Neural cell (in vitro differentiated cells): ENCODE results near the gene GMDS. TPM values are rescaled to one million over a fixed set of nuclear protein-coding genes. Genes with fewer than 3 reads are reported as not detected.

Experiments
- H2AFZ ChIP-seq: fragments of 200-600, 300-800 bp; sonication (generic), shearing (Covaris generic); 2 replicates; pipeline ENCODE4 v1.6.0; 2014; ENCODE audit warnings: low read depth, mild to moderate bottlenecking, antibody characterized with exemption, low read length, moderate library complexity
- H3F3A ChIP-seq: fragments of 200-600 bp; shearing (Covaris generic); 2 replicates; pipeline ENCODE4 v1.6.1; 2016; ENCODE audit warnings: mild to moderate bottlenecking, moderate library complexity, mixed read lengths, antibody characterized with exemption, low read length; ENCODE audit not compliant: insufficient read depth, poor library complexity, severe bottlenecking
- H3K27ac ChIP-seq: fragments of 200-600, 300-800 bp; sonication (generic), shearing (Covaris generic); 2 replicates; pipeline ENCODE4 v1.5.1; 2014; ENCODE audit warnings: mild to moderate bottlenecking, low read length, moderate library complexity
- H3K27me3 ChIP-seq: fragments of 300-800, 200-600 bp; sonication (generic), shearing (Covaris generic); 2 replicates; pipeline ENCODE4 v1.6.0; 2014; ENCODE audit warnings: mild to moderate bottlenecking, low read depth, low read length, moderate library complexity; ENCODE audit not compliant: insufficient read depth
- H3K36me3 ChIP-seq: fragments of 300-800, 200-600 bp; sonication (generic), shearing (Covaris generic); 2 replicates; pipeline ENCODE4 v1.5.1; 2014; ENCODE audit warnings: mild to moderate bottlenecking, antibody characterized with exemption, low read length, moderate library complexity; ENCODE audit not compliant: insufficient read depth
- H3K4me2 ChIP-seq: fragments of 300-800, 200-600 bp; sonication (generic), shearing (Covaris generic); 2 replicates; pipeline ENCODE4 v1.6.0; 2014; ENCODE audit warnings: mild to moderate bottlenecking, low read length
- H3K4me3 ChIP-seq: fragments of 300-800, 200-600 bp; sonication (generic), shearing (Covaris generic); 2 replicates; pipeline ENCODE4 v1.5.1; 2014; ENCODE audit warnings: mild to moderate bottlenecking, low read length, moderate library complexity
- H3K79me2 ChIP-seq: fragments of 200-600 bp; shearing (Covaris generic); replicated peaks from 2 replicates; pipeline ENCODE4 v1.6.0; 2014; ENCODE audit warnings: mild to moderate bottlenecking, low read length, moderate library complexity; ENCODE audit not compliant: insufficient read depth
- H3K9ac ChIP-seq: fragments of 300-800, 200-600 bp; sonication (generic), shearing (Covaris generic); 2 replicates; pipeline ENCODE4 v1.6.1; 2016; ENCODE audit warnings: mild to moderate bottlenecking, low read length, mixed read lengths
- H3K9me2 ChIP-seq: fragments of 200-600 bp; shearing (Covaris generic); 2 replicates; pipeline ENCODE4 v1.6.1; 2016; ENCODE audit warnings: mild to moderate bottlenecking, low read length, mixed read lengths; ENCODE audit not compliant: insufficient read depth
- H3K9me3 ChIP-seq: fragments of 200-600, 300-800 bp; sonication (generic), shearing (Covaris generic); 2 replicates; pipeline ENCODE4 v1.6.1; 2016; ENCODE audit warnings: mild to moderate bottlenecking, mixed run types, low read length, moderate library complexity, mixed read lengths
- H4K20me1 ChIP-seq: fragments of 200-600 bp; shearing (Covaris generic); 2 replicates; pipeline ENCODE4 v1.6.1; 2016; ENCODE audit warnings: mild to moderate bottlenecking, mixed run types; ENCODE audit not compliant: insufficient read depth
- CTCF ChIP-seq: fragments of 450-650 bp; IDR thresholded peaks from 2 replicates; pipeline ENCODE4 v1.5.1; 2014; ENCODE audit warnings: antibody characterized with exemption, mild to moderate bottlenecking, moderate library complexity; ENCODE audit not compliant: poor library complexity, severe bottlenecking
- EP300 ChIP-seq: fragments of 450-650 bp; conservative IDR thresholded peaks from 2 replicates; pipeline ENCODE4 v1.6.1; 2014; ENCODE audit warnings: antibody characterized with exemption, mild to moderate bottlenecking, moderate library complexity; ENCODE audit not compliant: poor library complexity, severe bottlenecking
- EZH2 ChIP-seq: fragments of 200-600, 300-800 bp; shearing (Covaris generic), sonication (generic); IDR thresholded peaks from 2 replicates; pipeline ENCODE4 v1.6.1; 2014; ENCODE audit warnings: antibody characterized with exemption, low read length, borderline replicate concordance, mild to moderate bottlenecking; ENCODE audit not compliant: insufficient read depth, poor library complexity, severe bottlenecking
- MXI1 ChIP-seq: fragments of 450-650 bp; conservative IDR thresholded peaks from 2 replicates; pipeline ENCODE4 v1.6.1; 2014; ENCODE audit warnings: antibody characterized with exemption, mild to moderate bottlenecking; ENCODE audit not compliant: poor library complexity, severe bottlenecking
- POLR2AphosphoS5 ChIP-seq: IDR thresholded peaks from 2 replicates; pipeline ENCODE4 v1.6.1; 2012
- RAD21 ChIP-seq: fragments of 450-650 bp; conservative IDR thresholded peaks from 2 replicates; pipeline ENCODE4 v1.6.1; 2014; ENCODE audit warnings: antibody characterized with exemption, mild to moderate bottlenecking, moderate library complexity
- REST ChIP-seq: IDR thresholded peaks from 2 replicates; pipeline ENCODE4 v1.6.1; 2012; ENCODE audit warnings: borderline replicate concordance
- SMC3 ChIP-seq: fragments of 450-650 bp; conservative IDR thresholded peaks from 2 replicates; pipeline ENCODE4 v1.6.1; 2014; ENCODE audit warnings: antibody characterized with exemption, mild to moderate bottlenecking, moderate library complexity; ENCODE audit not compliant: poor library complexity
- TAF1 ChIP-seq: IDR thresholded peaks from 2 replicates; pipeline ENCODE4 v1.6.1; 2012; ENCODE audit warnings: low read depth
- polyA plus RNA-seq: library from polyadenylated mRNA; depleted of rRNA; stranded (reverse); fragments of >200 nt; gene quantifications from 2 replicates; pipeline ENCODE4 v1.2.3, GENCODE V29; 2014

GMDS gene
- polyA plus RNA-seq, 1 donor from 2014 or later: 11.4 TPM

- no peak overlapping the region for H3K4me3 ChIP-seq
- no peaks in the 10 kb centered on the region for H3F3A ChIP-seq
- H3K36me3 ChIP-seq: no peaks in the 10 kb centered on the region
- H3K9me2 ChIP-seq: no peaks in the 10 kb centered on the region
- no peak for TF ChIP-seq POLR2AphosphoS5
- TF ChIP-seq EP300: no peak
- no peak for TF ChIP-seq REST
- TF ChIP-seq TAF1: no peak
- TF ChIP-seq RAD21: no peak
- TF ChIP-seq EZH2: no peak
- TF ChIP-seq MXI1: no peak
- TF ChIP-seq CTCF: no peak
- no peak for TF ChIP-seq SMC3
- H3K9me3 ChIP-seq: no peaks in the 10 kb centered on the region
- no peak overlapping the region for H3K27ac ChIP-seq
- no peaks in the 10 kb centered on the region for H3K27me3 ChIP-seq
- no peak overlapping the region for H3K4me2 ChIP-seq
- H3K79me2 ChIP-seq: no peaks in the 10 kb centered on the region
- no peak overlapping the region for H3K9ac ChIP-seq
- no peak overlapping the region for H2AFZ ChIP-seq
- no peaks in the 10 kb centered on the region for H4K20me1 ChIP-seq
Observed at GRCh38 chr6:2225422-2226392, 19.7 kb downstream of the GMDS start.

GRCh38 chr6:2224847-2225382 lies 20.5 kb downstream of the GMDS start:
- H3K4me2 ChIP-seq: no peak overlapping the region
- H3K79me2 ChIP-seq: no peaks in the 10 kb centered on the region
- H3K4me3 ChIP-seq: no peak overlapping the region
- no peaks in the 10 kb centered on the region for H3K36me3 ChIP-seq
- no peaks in the 10 kb centered on the region for H4K20me1 ChIP-seq
- no peak overlapping the region for H3K27ac ChIP-seq
- H3F3A ChIP-seq: no peaks in the 10 kb centered on the region
- no peak for TF ChIP-seq EZH2
- TF ChIP-seq CTCF: no peak
- TF ChIP-seq MXI1: no peak
- no peak for TF ChIP-seq SMC3
- no peak for TF ChIP-seq TAF1
- no peak for TF ChIP-seq RAD21
- H3K9me2 ChIP-seq: no peaks in the 10 kb centered on the region
- H3K9me3 ChIP-seq: no peaks in the 10 kb centered on the region
- H2AFZ ChIP-seq: no peak overlapping the region
- no peaks in the 10 kb centered on the region for H3K27me3 ChIP-seq
- no peak overlapping the region for H3K9ac ChIP-seq
